K562 (cell line): ENCODE measurements around the gene MCAT. TPM values are rescaled to one million over a fixed set of nuclear protein-coding genes. Genes with fewer than 3 reads are reported as not detected.

ENCODE experiments used
- ATAC-seq: fragments of 200-7000 bp; cut with Tn5 transposase; 3 replicates; pipeline ENCODE4 v1.9.1; 2020; ENCODE audit warnings: moderate library complexity
- BruUV-seq: library from RNA; stranded (reverse); fragments of 400-500 nt; replicated peaks from 2 replicates; lab custom pipeline; 2021; lab: Mats Ljungman, UMichigan
- CTCF ChIA-PET: fragments of 300-600 bp; formaldehyde crosslinking; extraction: SDS; loops from one replicate; lab custom pipeline; 2021; ENCODE audit warnings: low intra/inter-chr PET ratio; lab: Yijun Ruan, JAX
- POLR2A ChIA-PET: fragments of 300-600, 350-650 bp; sonication (Branson Sonifier 250); formaldehyde crosslinking; extraction: SDS; loops from one replicate; lab custom pipeline; 2021; ENCODE audit warnings: antibody characterized with exemption, inconsistent platforms; lab: Yijun Ruan, JAX
- DNase-seq, 4 experiments: peaks; one replicate each; pipeline versions ENCODE4 v3.0.0 to v3.0.0-alpha.2; 2011 to 2018; ENCODE audit warnings: low spot score in 3 of 4, mixed read lengths in 3 of 4; ENCODE audit errors: extremely low read depth in 1 of 4
- FAIRE-seq: peaks from 2 replicates; lab custom pipeline; 2011; peaks lifted over from hg19 to GRCh38; lab: Jason Lieb, UNC
- H2AFZ ChIP-seq: 2 replicates; pipeline ENCODE4 v1.6.0; 2011; ENCODE audit warnings: low read depth, low read length, control low read depth, inconsistent platforms
- H3K27ac ChIP-seq: fragments of 200-600 bp; 3 replicates; pipeline ENCODE4 v1.8.0; 2011; ENCODE audit warnings: low read depth, mild to moderate bottlenecking, control low read depth, inconsistent platforms, low read length, moderate library complexity, mixed read lengths; ENCODE audit errors: extremely low read depth
- H3K27me3 ChIP-seq, 2 experiments: fragments of 300-600 bp in 1 of 2; 2 replicates in 1 of 2; 3 replicates in 1 of 2; pipeline versions ENCODE4 v1.6.0 to v1.8.0; 2011; ENCODE audit warnings: inconsistent platforms in 2 of 2, low read length in 2 of 2, mild to moderate bottlenecking in 1 of 2, mixed read lengths in 1 of 2, moderate library complexity in 1 of 2; ENCODE audit not compliant: control insufficient read depth in 2 of 2, insufficient read depth in 2 of 2
- H3K36me3 ChIP-seq: fragments of 300-600 bp; 3 replicates; pipeline ENCODE4 v1.8.0; 2011; ENCODE audit warnings: mild to moderate bottlenecking, low read length, inconsistent platforms; ENCODE audit not compliant: control insufficient read depth, insufficient read depth
- H3K4me1 ChIP-seq, 2 experiments: fragments of 200-600 bp in 1 of 2; replicated peaks in 1 of 2; 2 replicates in 1 of 2; 3 replicates in 1 of 2; pipeline versions ENCODE4 v1.5.1 to v1.8.0; 2011; ENCODE audit warnings: inconsistent platforms in 2 of 2, low read length in 2 of 2, mild to moderate bottlenecking in 1 of 2, mixed read lengths in 1 of 2, moderate library complexity in 1 of 2; ENCODE audit not compliant: control insufficient read depth in 2 of 2, insufficient read depth in 2 of 2
- H3K4me2 ChIP-seq: 2 replicates; pipeline ENCODE4 v1.6.1; 2011; ENCODE audit warnings: low read length, control low read depth, inconsistent platforms, mixed read lengths; ENCODE audit not compliant: insufficient read depth
- H3K4me3 ChIP-seq: fragments of 200-600 bp; sonication (generic), shearing (Covaris generic); 2 replicates; pipeline ENCODE4 v1.5.1; 2016; ENCODE audit warnings: control low read depth, inconsistent platforms
- H3K79me2 ChIP-seq: fragments of 200-600 bp; 3 replicates; pipeline ENCODE4 v1.8.0; 2011; ENCODE audit warnings: low read length, inconsistent platforms; ENCODE audit not compliant: control insufficient read depth, insufficient read depth
- H3K9ac ChIP-seq, 2 experiments: 2 replicates each; pipeline versions ENCODE4 v1.6.0 to v1.6.1; 2011; ENCODE audit warnings: low read depth in 2 of 2, low read length in 2 of 2, control low read depth in 1 of 2, inconsistent platforms in 1 of 2, mild to moderate bottlenecking in 1 of 2, mixed read lengths in 1 of 2; ENCODE audit not compliant: insufficient read depth in 1 of 2
- H3K9me1 ChIP-seq: one replicate; pipeline ENCODE4 v1.6.0; 2011; ENCODE audit warnings: inconsistent platforms, mild to moderate bottlenecking, low read length, moderate library complexity; ENCODE audit not compliant: control insufficient read depth, insufficient read depth
- H3K9me3 ChIP-seq: replicated peaks from 2 replicates; pipeline ENCODE4 v1.5.1; 2011; ENCODE audit warnings: low read depth, low read length, inconsistent platforms; ENCODE audit not compliant: control insufficient read depth, insufficient read depth
- H4K20me1 ChIP-seq: replicated peaks from 2 replicates; pipeline ENCODE4 v1.6.1; 2011; ENCODE audit warnings: low read length, inconsistent platforms, mixed read lengths; ENCODE audit not compliant: control insufficient read depth, insufficient read depth
- CBFA2T3 ChIP-seq: fragments of 450-650 bp; IDR thresholded peaks from 2 replicates; pipeline ENCODE4 v1.6.1; 2017
- MIER1 ChIP-seq: fragments of 450-650 bp; IDR thresholded peaks from 2 replicates; pipeline ENCODE4 v1.6.1; 2016; ENCODE audit warnings: antibody characterized with exemption, mild to moderate bottlenecking, low read depth
- SREBF1 ChIP-seq: fragments of 150-350 bp; IDR thresholded peaks from 2 replicates; pipeline ENCODE4 v1.6.1; 2014; ENCODE audit warnings: antibody characterized with exemption, low read depth, low read length, borderline replicate concordance
- TCF3 ChIP-seq: sonication (generic); formaldehyde crosslinking; IDR thresholded peaks from 2 replicates; pipeline ENCODE4 v1.4.0; 2020; ENCODE audit warnings: mild to moderate bottlenecking, missing genetic modification reagents
- WGBS: fragments of 100-300 bp; shearing (Covaris generic); methylation state at CpG from one replicate; pipeline ENCODE4 v1.1.6; 2016; ENCODE audit warnings: low coverage, mixed read lengths; ENCODE audit not compliant: insufficient coverage; ENCODE audit errors: missing lambda C conversion rate; 5-methylcytosine and 5-hydroxymethylcytosine counted together
- in situ Hi-C: fragments of 300-500 bp; cut with MboI; formaldehyde crosslinking; loops from 4 replicates; pipeline ENCODE4 v1.15.0; 2018; ENCODE audit warnings: inconsistent platforms, mixed read lengths
- intact Hi-C: fragments of 100-400 bp; cut with micrococcal nuclease; formaldehyde crosslinking; loops from 2 replicates; pipeline ENCODE4 v1.14.2; 2022
- polyA plus RNA-seq, 8 experiments: library from polyadenylated mRNA; depleted of rRNA in 4 of 8; stranded (reverse) in 5 of 8; unstranded in 3 of 8; fragments of >200 nt; fragmentation: Nextera tagmentation in 2 of 8; fragmentation: Illumina TruSeq in 1 of 8; extraction: Ambion mirVana in 2 of 8; extraction: Trizol in 1 of 8; gene quantifications; 2 replicates each; pipeline versions ENCODE4 v1.2.1 to v1.2.3, GENCODE V29; 2011 to 2014; ENCODE audit warnings: inconsistent platforms in 1 of 8, missing spikeins in 1 of 8
- total RNA-seq, 7 experiments: library from RNA; depleted of rRNA in 6 of 7; stranded (reverse); fragments of >200 nt in 6 of 7; fragmentation: Illumina TruSeq in 2 of 7; extraction: Trizol in 2 of 7; gene quantifications; 2 replicates each; pipeline versions ENCODE4 v1.2.1 to v1.2.3, GENCODE V29; 2011 to 2021; ENCODE audit warnings: low replicate concordance in 1 of 7
- TF ChIP-seq, protein P1 (sequence below): sonication (generic); formaldehyde crosslinking; IDR thresholded peaks from 2 replicates; pipeline ENCODE4 v1.8.0; 2022; ENCODE audit warnings: missing genetic modification reagents, mild to moderate bottlenecking, moderate library complexity, borderline replicate concordance
- TF ChIP-seq, protein P2 (sequence below), 2 experiments: IDR thresholded peaks; 2 replicates each; pipeline ENCODE4 v1.6.1; 2011; ENCODE audit warnings: borderline replicate concordance in 1 of 2, control low read depth in 1 of 2, low read depth in 1 of 2, low read length in 1 of 2, mild to moderate bottlenecking in 1 of 2, mixed read lengths in 1 of 2, moderate library complexity in 1 of 2; ENCODE audit not compliant: insufficient read depth in 1 of 2, insufficient read length in 1 of 2, poor library complexity in 1 of 2, severe bottlenecking in 1 of 2; ENCODE audit errors: extremely low read depth in 1 of 2
- TF ChIP-seq, protein P3 (sequence below): sonication (generic); formaldehyde crosslinking; IDR thresholded peaks from 2 replicates; pipeline ENCODE4 v1.9.0; 2022; ENCODE audit warnings: mild to moderate bottlenecking, missing genetic modification reagents
- TF ChIP-seq, protein P4 (sequence below): fragments of 250-450 bp; sonication (Bioruptor Pico); IDR thresholded peaks from 2 replicates; pipeline ENCODE4 v1.5.1; 2021; ENCODE audit warnings: mild to moderate bottlenecking

Gene MCAT
- total and polyA plus RNA-seq, 9 of the 15 experiments (the other 6 are each of a cell fraction or from before 2014, with no cell fraction given) = 3.3 to 27.8 (median 13.9) TPM

DNA sequence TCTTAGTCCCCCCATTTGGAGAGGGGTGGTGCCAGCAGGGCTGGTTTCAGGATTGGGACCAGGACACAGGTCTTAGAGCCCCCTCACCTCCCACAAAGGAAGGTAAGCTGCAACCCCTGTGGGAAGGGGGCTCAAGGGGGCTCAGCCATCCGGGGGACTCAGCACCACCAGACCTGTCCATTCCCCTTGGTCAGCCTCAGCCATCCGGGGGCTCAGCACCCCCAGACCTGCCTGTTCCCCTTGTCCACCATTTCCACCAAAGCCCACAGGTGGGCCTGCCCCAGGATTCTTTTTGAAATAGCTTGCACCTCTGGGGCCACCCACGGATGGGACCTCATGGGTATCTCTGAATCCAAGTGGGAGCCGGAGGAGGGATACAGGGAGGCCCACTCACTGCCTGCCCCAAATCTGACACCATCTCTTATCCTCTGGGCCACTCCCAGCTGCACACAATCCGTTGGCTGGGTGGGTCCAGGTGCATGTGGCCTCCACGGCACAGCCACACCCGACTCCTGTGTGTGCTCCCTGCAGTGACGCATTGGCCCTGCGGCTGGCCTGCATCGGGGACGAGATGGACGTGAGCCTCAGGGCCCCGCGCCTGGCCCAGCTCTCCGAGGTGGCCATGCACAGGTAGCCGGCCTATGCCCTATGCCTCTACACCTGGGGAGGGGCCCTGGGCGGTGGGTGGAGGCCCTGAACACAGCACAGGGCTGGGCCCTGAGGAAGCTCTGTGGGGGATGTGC, 15.9 kb downstream of the MCAT start:
- no peaks in the 10 kb centered on the region for H3K79me2 ChIP-seq
- peak; percentile 33; the same call in 1 of the 2 replicates for TF ChIP-seq CBFA2T3
- TF ChIP-seq, protein P1, sequence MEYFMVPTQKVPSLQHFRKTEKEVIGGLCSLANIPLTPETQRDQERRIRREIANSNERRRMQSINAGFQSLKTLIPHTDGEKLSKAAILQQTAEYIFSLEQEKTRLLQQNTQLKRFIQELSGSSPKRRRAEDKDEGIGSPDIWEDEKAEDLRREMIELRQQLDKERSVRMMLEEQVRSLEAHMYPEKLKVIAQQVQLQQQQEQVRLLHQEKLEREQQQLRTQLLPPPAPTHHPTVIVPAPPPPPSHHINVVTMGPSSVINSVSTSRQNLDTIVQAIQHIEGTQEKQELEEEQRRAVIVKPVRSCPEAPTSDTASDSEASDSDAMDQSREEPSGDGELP (CRISPR knock-in tag) = 0 out of 2 replicates have a peak, but pooled peaks have one; percentile 11
- TF ChIP-seq, protein P2, sequence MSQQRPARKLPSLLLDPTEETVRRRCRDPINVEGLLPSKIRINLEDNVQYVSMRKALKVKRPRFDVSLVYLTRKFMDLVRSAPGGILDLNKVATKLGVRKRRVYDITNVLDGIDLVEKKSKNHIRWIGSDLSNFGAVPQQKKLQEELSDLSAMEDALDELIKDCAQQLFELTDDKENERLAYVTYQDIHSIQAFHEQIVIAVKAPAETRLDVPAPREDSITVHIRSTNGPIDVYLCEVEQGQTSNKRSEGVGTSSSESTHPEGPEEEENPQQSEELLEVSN (IDR thresholded peaks at IDR 0.05; ENCODE audit: borderline replicate concordance in 1 of 2, extremely low read depth in 1 of 2, insufficient read depth in 1 of 2, insufficient read length in 1 of 2, low read depth in 1 of 2, low read length in 1 of 2, poor library complexity in 1 of 2, severe bottlenecking in 1 of 2) = peak in 1 of 2 experiments; percentile 9
- no peak for TF ChIP-seq SREBF1
- no peak for TF ChIP-seq MIER1
- TF ChIP-seq, protein P3, sequence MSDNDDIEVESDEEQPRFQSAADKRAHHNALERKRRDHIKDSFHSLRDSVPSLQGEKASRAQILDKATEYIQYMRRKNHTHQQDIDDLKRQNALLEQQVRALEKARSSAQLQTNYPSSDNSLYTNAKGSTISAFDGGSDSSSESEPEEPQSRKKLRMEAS (CRISPR knock-in tag) = peak; percentile 77
- TF ChIP-seq, protein P4, sequence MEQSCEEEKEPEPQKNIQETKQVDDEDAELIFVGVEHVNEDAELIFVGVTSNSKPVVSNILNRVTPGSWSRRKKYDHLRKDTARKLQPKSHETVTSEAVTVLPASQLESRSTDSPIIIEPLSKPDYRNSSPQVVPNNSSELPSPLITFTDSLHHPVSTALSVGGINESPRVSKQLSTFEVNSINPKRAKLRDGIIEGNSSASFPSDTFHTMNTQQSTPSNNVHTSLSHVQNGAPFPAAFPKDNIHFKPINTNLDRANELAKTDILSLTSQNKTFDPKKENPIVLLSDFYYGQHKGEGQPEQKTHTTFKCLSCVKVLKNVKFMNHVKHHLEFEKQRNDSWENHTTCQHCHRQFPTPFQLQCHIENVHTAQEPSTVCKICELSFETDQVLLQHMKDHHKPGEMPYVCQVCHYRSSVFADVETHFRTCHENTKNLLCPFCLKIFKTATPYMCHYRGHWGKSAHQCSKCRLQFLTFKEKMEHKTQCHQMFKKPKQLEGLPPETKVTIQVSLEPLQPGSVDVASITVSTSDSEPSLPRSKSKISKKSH (CRISPR knock-in tag) = no peak
- TF ChIP-seq TCF3 (CRISPR knock-in tag) = peak; percentile 27; the same call in 1 of the 2 replicates
- TF ChIP-seq, all 486 proteins: peak for 5
- Histone ChIP-seq H3K9me1 (no peaks in the 10 kb centered on the region), H3K9ac (peak overlapping the region in 1 of 2 experiments; percentile 71; a peak in 2 of 4 replicates), H3K4me3 (no peak overlapping the region), H3K4me2 (no peak overlapping the region), H3K27me3 (no peaks in the 10 kb centered on the region), H4K20me1 (no peaks in the 10 kb centered on the region), H3K9me3 (no peaks in the 10 kb centered on the region), H3K27ac (no peak overlapping the region), H2AFZ (no peak overlapping the region), H3K36me3 (peaks cover 6% of the 10 kb centered on the region; the same call in 1 of the 3 replicates), H3K4me1 (peaks cover 8 to 41% of the 10 kb centered on the region in 2 experiments; a peak in 4 of 5 replicates)
- POLR2A ChIA-PET = interaction anchor here (0.7 to 1.1 kb wide), 2 partner anchors 11 to 14 kb away, joined by 3 to 5 read pairs; no protein-coding TSS in a partner anchor
- DNase-seq (peak; percentile 32 to 63 (median 46)), ATAC-seq (peak; percentile 65), FAIRE-seq (no peak)
- intact Hi-C loops (no loop called here), in situ Hi-C loops (no loop called here)
- CTCF ChIA-PET = no interaction called here
- 24% methylated on average over 15 of the region's 17 CpGs for WGBS
- no TSS peak for BruUV-seq
